HepG2 (cell line): ENCODE data around the gene MICAL3. TPM values are rescaled to one million over a fixed set of nuclear protein-coding genes. Genes with fewer than 3 reads are reported as not detected.
A peak's percentile ranks its signal among the peaks of the same experiment; 100 is the strongest.

Source experiments
- HDAC2 ChIP-seq: sonication (generic); formaldehyde crosslinking; IDR thresholded peaks from 2 replicates; pipeline ENCODE4 v1.4.0; 2020; ENCODE audit warnings: missing genetic modification reagents
- KLF13 ChIP-seq: sonication (generic); formaldehyde crosslinking; IDR thresholded peaks from 2 replicates; pipeline ENCODE4 v1.4.0; 2020; ENCODE audit warnings: mild to moderate bottlenecking, missing genetic modification reagents
- KLF9 ChIP-seq: IDR thresholded peaks from 2 replicates; pipeline ENCODE4 v1.6.1; 2016; ENCODE audit warnings: low read depth
- MBD4 ChIP-seq: IDR thresholded peaks from 2 replicates; pipeline ENCODE4 v1.6.1; 2012; ENCODE audit warnings: low read length, inconsistent platforms, borderline replicate concordance
- NCOA5 ChIP-seq: sonication (generic); formaldehyde crosslinking; IDR thresholded peaks from 2 replicates; pipeline ENCODE4 v1.4.0; 2020; ENCODE audit warnings: missing genetic modification reagents
- NR2C2 ChIP-seq: sonication (generic); formaldehyde crosslinking; IDR thresholded peaks from 2 replicates; pipeline ENCODE4 v1.4.0; 2020; ENCODE audit warnings: missing genetic modification reagents, mild to moderate bottlenecking, moderate library complexity, borderline replicate concordance
- PBX3 ChIP-seq: sonication (generic); formaldehyde crosslinking; IDR thresholded peaks from 2 replicates; pipeline ENCODE4 v1.8.1; 2023; ENCODE audit warnings: missing genetic modification reagents, inconsistent platforms, borderline replicate concordance
- PLRG1 ChIP-seq: fragments of 450-650 bp; conservative IDR thresholded peaks from 2 replicates; pipeline ENCODE4 v1.6.1; 2016
- ZBTB39 ChIP-seq: sonication (generic); formaldehyde crosslinking; IDR thresholded peaks from 2 replicates; pipeline ENCODE4 v1.5.0; 2020; ENCODE audit warnings: missing genetic modification reagents
- ZBTB43 ChIP-seq: sonication (generic); formaldehyde crosslinking; conservative IDR thresholded peaks from 2 replicates; pipeline ENCODE4 v1.4.0; 2020; ENCODE audit warnings: missing genetic modification reagents
- ZBTB46 ChIP-seq: sonication (generic); formaldehyde crosslinking; IDR thresholded peaks from 2 replicates; pipeline ENCODE4 v1.4.0; 2020; ENCODE audit warnings: mild to moderate bottlenecking, missing genetic modification reagents, borderline replicate concordance
- ZFP1 ChIP-seq: IDR thresholded peaks from 2 replicates; pipeline ENCODE4 v1.6.1; 2016
- ZGPAT ChIP-seq: IDR thresholded peaks from 2 replicates; pipeline ENCODE4 v1.6.1; 2016; ENCODE audit warnings: mild to moderate bottlenecking
- ZNF772 ChIP-seq: sonication (generic); formaldehyde crosslinking; IDR thresholded peaks from 2 replicates; pipeline ENCODE4 v1.5.0; 2020; ENCODE audit warnings: mild to moderate bottlenecking, missing genetic modification reagents
- ZNF784 ChIP-seq: sonication (generic); formaldehyde crosslinking; IDR thresholded peaks from 2 replicates; pipeline ENCODE4 v1.5.1; 2020; ENCODE audit warnings: missing genetic modification reagents, mild to moderate bottlenecking, borderline replicate concordance
- polyA plus RNA-seq, 8 experiments: library from polyadenylated mRNA; depleted of rRNA in 3 of 8; stranded (reverse) in 7 of 8; unstranded in 1 of 8; fragments of >200 nt; fragmentation: Illumina TruSeq in 4 of 8; extraction: Trizol in 4 of 8; gene quantifications; 2 replicates each; pipeline versions ENCODE4 v1.2.1 to v1.2.3, GENCODE V29; 2011 to 2016; ENCODE audit warnings: low read depth in 4 of 8, missing spikeins in 1 of 8, mixed read lengths in 1 of 8; ENCODE audit not compliant: insufficient read depth in 1 of 8
- total RNA-seq, 5 experiments: library from RNA; depleted of rRNA; stranded (reverse); fragments of >200 nt; fragmentation: Illumina TruSeq; extraction: Trizol; gene quantifications; 2 replicates each; pipeline ENCODE4 v1.2.3, GENCODE V29; 2016; ENCODE audit warnings: low read depth in 1 of 5

The MICAL3 gene
- total and polyA plus RNA-seq, 2 of the 13 experiments (the other 11 are each of a cell fraction or from before 2014, with no cell fraction given): 5.3 to 12.5 TPM

GRCh38 chr22:17781319-17782031 is 242.9 kb downstream of the MICAL3 start (continued):
- 0 out of 2 replicates have a peak, but pooled peaks have one; percentile 70 for TF ChIP-seq ZNF772 (CRISPR knock-in tag)
- no peak for TF ChIP-seq NCOA5 (CRISPR knock-in tag)
- no peak for TF ChIP-seq NR2C2 (CRISPR knock-in tag)
- TF ChIP-seq ZBTB43 (CRISPR knock-in tag): no peak
- no peak for TF ChIP-seq ZBTB46 (CRISPR knock-in tag)
- TF ChIP-seq HDAC2 (CRISPR knock-in tag): peak; percentile 12; the same call in 1 of the 2 replicates
- no peak for TF ChIP-seq KLF13
- TF ChIP-seq MBD4: no peak
- peak; percentile 67; the same call in 1 of the 2 replicates for TF ChIP-seq ZGPAT (CRISPR knock-in tag)
- TF ChIP-seq PBX3 (CRISPR knock-in tag): no peak
- TF ChIP-seq ZBTB39 (CRISPR knock-in tag): no peak
- 0 out of 2 replicates have a peak, but pooled peaks have one; percentile 47 for TF ChIP-seq ZNF784 (CRISPR knock-in tag)
- no peak for TF ChIP-seq KLF9
- TF ChIP-seq PLRG1: no peak
- no peak for TF ChIP-seq ZFP1 (CRISPR knock-in tag)
